Astrocyte of the spinal cord (primary cell): ENCODE data around the gene ZMIZ1.

Source experiments
- DNase-seq: peaks from one replicate; pipeline ENCODE4 v3.0.0; 2011; ENCODE audit warnings: low read depth, low spot score
- H3K4me3 ChIP-seq: 2 replicates; pipeline ENCODE4 v1.5.1; 2011; ENCODE audit warnings: low read depth, mild to moderate bottlenecking, low read length, moderate library complexity
- CTCF ChIP-seq: IDR thresholded peaks from 2 replicates; pipeline ENCODE4 v1.5.1; 2012; ENCODE audit warnings: low read depth, mild to moderate bottlenecking, low read length, inconsistent platforms
- in situ Hi-C: cut with HindIII; loops from 2 replicates; pipeline ENCODE4 v1.10.0; 2017; ENCODE audit warnings: low sequenced_read_pairs

Gene ZMIZ1

GRCh38 chr10:79053081-79053434 lies 15.7 kb upstream of the ZMIZ1 start:
- no peak overlapping the region for H3K4me3 ChIP-seq
- DNase-seq: no peak
- in situ Hi-C loops: loop anchor here (25.0 kb wide), 1 partner anchor 116 kb away; no protein-coding TSS in a partner anchor
- no peak for TF ChIP-seq CTCF

- no peak overlapping the region for H3K4me3 ChIP-seq
- DNase-seq: no peak
- no peak for TF ChIP-seq CTCF
- in situ Hi-C loops: loop anchor here (25.0 kb wide), 1 partner anchor 116 kb away; no protein-coding TSS in a partner anchor
These were observed 15.1 kb upstream of the ZMIZ1 start for GRCh38 chr10:79053481-79054202.

DNA sequence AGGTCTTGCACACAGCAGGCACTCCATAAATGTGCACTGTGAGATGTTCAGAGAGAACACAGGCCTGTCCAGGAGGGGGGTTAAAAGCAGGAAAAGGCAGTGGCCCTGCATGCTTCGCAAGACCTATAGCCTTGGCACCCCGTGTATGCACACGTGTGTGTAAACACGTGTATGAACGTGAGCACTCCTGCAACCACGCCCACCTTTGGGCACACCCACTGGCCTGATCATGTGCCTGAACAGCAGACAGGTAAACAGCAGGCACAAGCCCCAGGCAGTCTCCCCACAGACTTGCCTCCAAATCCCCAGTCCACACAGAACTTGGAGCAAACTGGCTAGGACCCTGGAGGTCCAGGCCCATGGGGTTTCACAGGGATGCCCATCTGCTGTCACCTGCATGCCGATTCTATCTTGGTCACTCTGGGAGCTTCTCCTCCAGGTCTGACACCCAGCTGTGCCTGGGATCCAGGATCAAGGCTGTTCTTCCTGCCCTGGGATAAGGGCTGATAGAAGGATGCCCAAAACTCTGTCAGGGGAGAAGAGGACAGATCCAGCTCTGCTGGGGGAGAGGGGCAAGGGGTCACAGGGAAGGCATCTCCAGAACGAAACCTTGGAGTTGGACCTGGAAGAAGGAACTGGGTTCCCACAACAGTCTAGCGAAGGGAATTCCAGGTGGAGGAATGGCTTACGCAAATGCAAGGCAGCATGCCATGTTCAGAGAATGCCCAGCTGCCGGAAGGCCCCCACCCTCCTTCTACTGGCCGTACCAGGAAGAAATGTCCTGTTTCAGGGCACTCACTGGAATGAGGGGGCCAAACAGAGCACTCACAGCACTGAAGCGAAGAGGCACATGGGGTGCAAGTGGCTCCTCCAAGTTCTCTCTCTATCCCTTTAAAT lies 14.3 kb upstream of the ZMIZ1 start:
- TF ChIP-seq CTCF: no peak
- in situ Hi-C loops: loop anchor here (25.0 kb wide), 1 partner anchor 117 kb away; no protein-coding TSS in a partner anchor
- no peak overlapping the region for H3K4me3 ChIP-seq
- no peak for DNase-seq

GRCh38 chr10:79055100-79055782 lies 13.5 kb upstream of the ZMIZ1 start:
- no peak overlapping the region for H3K4me3 ChIP-seq
- in situ Hi-C loops: loop anchor here (25.0 kb wide), 1 partner anchor 118 kb away; no protein-coding TSS in a partner anchor

GRCh38 chr10:79055892-79056291 lies 12.9 kb upstream of the ZMIZ1 start:
- no peak for DNase-seq
- in situ Hi-C loops: loop anchor here (25.0 kb wide), 1 partner anchor 119 kb away; no protein-coding TSS in a partner anchor
- TF ChIP-seq CTCF: no peak
- no peak overlapping the region for H3K4me3 ChIP-seq

More at GRCh38 chr10:79055100-79055782, 13.5 kb upstream of the ZMIZ1 start:
- no peak for DNase-seq
- no peak for TF ChIP-seq CTCF

- no peak overlapping the region for H3K4me3 ChIP-seq
- DNase-seq: no peak
- in situ Hi-C loops: loop anchor here (25.0 kb wide), 1 partner anchor 119 kb away; no protein-coding TSS in a partner anchor
- TF ChIP-seq CTCF: no peak
These were observed 12.4 kb upstream of the ZMIZ1 start for GRCh38 chr10:79056361-79056735.
